Nephron (organoid): ENCODE data around the gene ADAMTS2.

Experiments used
- H3K27ac Mint-ChIP-seq, 3 experiments: 2 replicates each; pipeline ENCODE4 v1.8.0; 2020; ENCODE audit warnings: mixed read lengths in 3 of 3, mild to moderate bottlenecking in 2 of 3, moderate library complexity in 1 of 3
- H3K27me3 Mint-ChIP-seq: 2 replicates; pipeline ENCODE4 v1.8.0; 2021; ENCODE audit warnings: low read depth, mild to moderate bottlenecking, moderate library complexity, mixed read lengths
- H3K36me3 Mint-ChIP-seq: 2 replicates; pipeline ENCODE4 v1.8.0; 2020; ENCODE audit warnings: low read depth, mixed read lengths
- H3K4me1 Mint-ChIP-seq: 2 replicates; pipeline ENCODE4 v1.8.0; 2020; ENCODE audit warnings: mixed read lengths
- H3K4me3 Mint-ChIP-seq, 3 experiments: 2 replicates each; pipeline ENCODE4 v1.8.0; 2020; ENCODE audit warnings: mild to moderate bottlenecking in 3 of 3, mixed read lengths in 3 of 3, moderate library complexity in 2 of 3
- H3K9me3 Mint-ChIP-seq: 2 replicates; pipeline ENCODE4 v1.8.0; 2020; ENCODE audit warnings: mixed read lengths
- TF ChIP-seq, protein P1 (sequence below), 3 experiments: fragments of 200-600 bp; sonication (generic); IDR thresholded peaks; one replicate each; pipeline ENCODE4 v1.5.0; 2021; ENCODE audit warnings: antibody characterized with exemption in 3 of 3; ENCODE audit not compliant: unreplicated experiment in 3 of 3

ADAMTS2 gene

DNA sequence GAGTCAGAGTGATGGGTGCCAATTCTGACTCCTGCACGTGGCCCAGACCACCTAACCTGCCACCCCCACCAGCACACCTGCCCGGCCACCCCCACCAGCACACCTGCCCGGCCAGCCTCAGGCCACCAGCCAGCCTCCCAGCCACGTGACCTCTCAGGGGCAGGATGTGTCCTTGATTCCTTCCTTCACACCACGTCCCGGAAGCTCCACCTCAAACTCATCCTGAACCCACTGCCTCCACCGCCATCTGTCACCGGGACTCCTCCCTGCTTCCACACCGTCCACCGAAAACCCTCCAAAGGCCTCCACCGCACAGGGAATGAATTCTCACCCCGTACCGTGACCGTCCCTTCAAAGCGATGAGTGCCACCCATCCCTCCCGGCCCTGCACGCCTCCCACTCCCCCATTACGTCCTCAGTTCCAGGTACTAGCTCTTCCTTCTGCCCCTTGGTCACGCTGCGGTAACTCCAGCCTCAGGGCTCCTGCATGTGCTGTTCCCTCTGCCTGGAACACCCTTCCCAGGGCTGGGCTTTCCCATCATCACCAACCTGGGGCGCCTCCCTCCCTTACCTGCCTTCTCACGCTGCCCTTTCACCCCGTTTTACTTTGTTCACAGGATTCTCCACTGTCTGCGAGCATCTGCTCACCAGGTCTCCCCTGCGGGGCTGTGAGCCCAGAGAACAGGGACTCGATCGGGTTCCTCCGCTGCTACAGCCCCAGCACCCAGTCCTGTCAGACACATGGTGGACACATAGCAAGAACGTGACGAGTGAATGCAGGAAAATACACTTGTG is 82.9 kb downstream of the ADAMTS2 start:
- Mint-ChIP-seq H3K4me1 (peaks cover 68% of the 10 kb centered on the region), H3K27ac (peak overlapping the region in 2 of 3 experiments; percentile 28 to 34), H3K9me3 (no peaks in the 10 kb centered on the region), H3K27me3 (peaks cover 4% of the 10 kb centered on the region), H3K36me3 (no peaks in the 10 kb centered on the region), H3K4me3 (no peak overlapping the region)
- TF ChIP-seq, protein P1, sequence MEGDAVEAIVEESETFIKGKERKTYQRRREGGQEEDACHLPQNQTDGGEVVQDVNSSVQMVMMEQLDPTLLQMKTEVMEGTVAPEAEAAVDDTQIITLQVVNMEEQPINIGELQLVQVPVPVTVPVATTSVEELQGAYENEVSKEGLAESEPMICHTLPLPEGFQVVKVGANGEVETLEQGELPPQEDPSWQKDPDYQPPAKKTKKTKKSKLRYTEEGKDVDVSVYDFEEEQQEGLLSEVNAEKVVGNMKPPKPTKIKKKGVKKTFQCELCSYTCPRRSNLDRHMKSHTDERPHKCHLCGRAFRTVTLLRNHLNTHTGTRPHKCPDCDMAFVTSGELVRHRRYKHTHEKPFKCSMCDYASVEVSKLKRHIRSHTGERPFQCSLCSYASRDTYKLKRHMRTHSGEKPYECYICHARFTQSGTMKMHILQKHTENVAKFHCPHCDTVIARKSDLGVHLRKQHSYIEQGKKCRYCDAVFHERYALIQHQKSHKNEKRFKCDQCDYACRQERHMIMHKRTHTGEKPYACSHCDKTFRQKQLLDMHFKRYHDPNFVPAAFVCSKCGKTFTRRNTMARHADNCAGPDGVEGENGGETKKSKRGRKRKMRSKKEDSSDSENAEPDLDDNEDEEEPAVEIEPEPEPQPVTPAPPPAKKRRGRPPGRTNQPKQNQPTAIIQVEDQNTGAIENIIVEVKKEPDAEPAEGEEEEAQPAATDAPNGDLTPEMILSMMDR (IDR thresholded peaks at IDR 0.05; ENCODE audit: unreplicated experiment in 3 of 3): no peak

DNA sequence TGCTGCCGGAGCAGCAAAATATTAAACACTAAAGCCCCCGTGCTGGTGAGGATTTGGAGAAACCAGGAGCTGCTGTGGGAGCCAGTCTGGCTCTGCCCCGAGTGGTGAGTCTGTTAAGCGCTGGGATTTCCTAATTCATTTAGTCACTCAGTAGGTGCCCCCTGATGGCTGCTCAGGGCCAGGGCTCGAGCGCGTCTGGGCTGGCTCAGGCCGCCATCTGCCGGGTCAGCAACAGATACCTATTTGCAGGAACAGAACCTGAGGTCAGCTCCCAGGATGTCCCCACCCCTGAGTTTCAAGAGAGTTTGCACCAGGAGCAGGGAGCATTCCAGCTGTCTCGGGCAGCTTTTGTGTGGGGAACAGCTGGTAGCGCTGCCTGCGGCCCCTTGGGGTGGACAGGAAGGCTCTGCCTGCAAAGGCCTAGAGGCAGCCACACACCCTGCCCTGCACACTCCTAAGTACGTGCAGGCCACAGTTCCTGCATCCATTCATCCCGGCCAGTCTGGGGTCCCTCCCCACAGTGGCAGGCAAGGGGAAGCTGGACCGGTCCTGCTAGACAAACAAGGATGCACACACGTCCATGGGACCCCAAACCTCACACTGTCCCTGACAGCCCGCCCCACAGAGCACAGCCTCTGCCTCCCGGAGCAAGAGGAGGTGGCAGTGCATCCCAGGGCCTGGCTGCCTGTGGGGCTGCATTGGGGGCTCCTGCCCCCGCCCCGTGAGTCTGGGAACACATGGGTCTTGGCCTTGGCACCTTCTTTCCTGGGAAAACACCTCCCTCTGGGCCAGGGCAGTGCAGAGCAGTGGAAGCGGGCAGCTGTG is 83.7 kb downstream of the ADAMTS2 start:
- H3K9me3 Mint-ChIP-seq: no peaks in the 10 kb centered on the region

DNA sequence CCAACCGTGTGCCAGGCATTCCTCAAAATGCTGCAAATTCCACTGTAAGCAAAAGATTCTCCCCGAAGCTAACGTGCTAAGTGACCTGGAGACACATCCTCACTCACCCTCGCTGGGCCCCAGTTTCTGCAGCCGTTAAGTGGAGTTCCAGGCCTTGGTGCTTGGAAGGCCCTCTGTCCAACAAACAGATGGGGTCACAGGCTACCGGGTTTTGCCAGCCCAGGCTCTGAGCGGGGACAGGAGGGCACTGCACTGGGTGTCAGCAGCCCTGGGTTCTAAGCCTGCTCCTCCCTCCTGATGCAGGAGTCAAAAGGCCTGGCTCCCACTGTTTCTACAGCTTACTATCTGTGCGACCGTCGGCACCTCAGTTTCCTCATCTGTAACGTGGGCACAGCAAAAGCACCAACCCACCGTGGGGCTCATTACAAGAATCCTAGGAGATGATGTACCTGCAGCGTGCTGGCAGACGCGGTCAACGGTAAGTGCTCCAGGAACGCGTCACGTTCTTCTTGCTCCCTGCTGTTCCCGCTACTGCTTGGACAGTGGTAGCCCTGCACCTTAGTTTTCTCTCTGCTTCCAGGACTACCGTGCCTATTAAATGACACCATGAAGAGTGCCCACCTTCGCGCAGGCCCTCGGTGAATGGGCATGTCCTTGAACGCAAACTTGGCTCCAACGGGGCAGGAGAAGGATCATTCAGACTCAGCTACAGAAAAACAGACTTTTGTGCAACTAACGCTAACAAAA is 84.8 kb downstream of the ADAMTS2 start:
- TF ChIP-seq, protein P1 (IDR thresholded peaks at IDR 0.05; ENCODE audit: unreplicated experiment in 3 of 3): no peak
- H3K4me1 Mint-ChIP-seq: peaks cover 66% of the 10 kb centered on the region
- H3K27me3 Mint-ChIP-seq: peaks cover 4% of the 10 kb centered on the region
- H3K27ac Mint-ChIP-seq: peak overlapping the region in 2 of 3 experiments; percentile 35 to 67
- H3K4me3 Mint-ChIP-seq: no peak overlapping the region
- H3K9me3 Mint-ChIP-seq: no peaks in the 10 kb centered on the region
- no peaks in the 10 kb centered on the region for H3K36me3 Mint-ChIP-seq

More for the DNA sequence above, 83.7 kb downstream of the ADAMTS2 start:
- peaks cover 71% of the 10 kb centered on the region for H3K4me1 Mint-ChIP-seq
- H3K27me3 Mint-ChIP-seq: peaks cover 4% of the 10 kb centered on the region
- H3K27ac Mint-ChIP-seq: peak overlapping the region in 2 of 3 experiments; percentile 35 to 67
- TF ChIP-seq, protein P1 (IDR thresholded peaks at IDR 0.05; ENCODE audit: unreplicated experiment in 3 of 3): peak; percentile 25 to 56 (median 35)
- H3K4me3 Mint-ChIP-seq: no peak overlapping the region
- H3K36me3 Mint-ChIP-seq: no peaks in the 10 kb centered on the region

DNA sequence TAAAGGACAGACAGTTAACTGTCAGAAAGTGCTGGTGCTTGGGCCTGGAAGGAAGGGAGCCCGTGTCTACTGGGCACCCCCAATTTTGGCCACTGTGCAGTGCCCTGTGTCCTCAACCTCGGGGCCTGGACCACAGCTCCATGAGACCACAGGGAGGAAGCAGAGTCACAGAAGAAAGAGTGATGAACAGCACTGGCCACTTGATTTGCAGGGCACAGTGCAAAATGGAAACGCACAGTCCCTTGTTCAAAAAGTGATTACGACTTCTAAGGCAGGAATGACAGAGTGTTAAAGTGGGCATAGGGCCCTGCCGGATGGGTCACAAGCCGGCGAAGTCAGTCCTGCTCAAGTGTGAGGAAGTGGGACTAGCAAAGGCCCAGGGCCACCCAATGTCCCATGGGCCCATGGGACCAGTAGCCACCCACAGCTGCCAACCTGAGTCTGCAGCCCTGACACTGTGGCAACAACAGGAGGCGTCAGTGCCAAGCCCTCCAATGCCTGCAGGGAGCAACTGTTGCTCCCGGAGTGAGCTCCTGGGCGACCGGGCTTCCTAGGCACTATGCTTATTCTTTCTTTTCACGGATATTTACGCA is 85.4 kb downstream of the ADAMTS2 start:
- Mint-ChIP-seq H3K27ac (peak overlapping the region in 1 of 3 experiments; percentile 96), H3K27me3 (peaks cover 4% of the 10 kb centered on the region), H3K9me3 (no peaks in the 10 kb centered on the region), H3K36me3 (no peaks in the 10 kb centered on the region), H3K4me1 (peaks cover 63% of the 10 kb centered on the region), H3K4me3 (no peak overlapping the region)
- TF ChIP-seq, protein P1 (IDR thresholded peaks at IDR 0.05; ENCODE audit: unreplicated experiment in 3 of 3): no peak

DNA sequence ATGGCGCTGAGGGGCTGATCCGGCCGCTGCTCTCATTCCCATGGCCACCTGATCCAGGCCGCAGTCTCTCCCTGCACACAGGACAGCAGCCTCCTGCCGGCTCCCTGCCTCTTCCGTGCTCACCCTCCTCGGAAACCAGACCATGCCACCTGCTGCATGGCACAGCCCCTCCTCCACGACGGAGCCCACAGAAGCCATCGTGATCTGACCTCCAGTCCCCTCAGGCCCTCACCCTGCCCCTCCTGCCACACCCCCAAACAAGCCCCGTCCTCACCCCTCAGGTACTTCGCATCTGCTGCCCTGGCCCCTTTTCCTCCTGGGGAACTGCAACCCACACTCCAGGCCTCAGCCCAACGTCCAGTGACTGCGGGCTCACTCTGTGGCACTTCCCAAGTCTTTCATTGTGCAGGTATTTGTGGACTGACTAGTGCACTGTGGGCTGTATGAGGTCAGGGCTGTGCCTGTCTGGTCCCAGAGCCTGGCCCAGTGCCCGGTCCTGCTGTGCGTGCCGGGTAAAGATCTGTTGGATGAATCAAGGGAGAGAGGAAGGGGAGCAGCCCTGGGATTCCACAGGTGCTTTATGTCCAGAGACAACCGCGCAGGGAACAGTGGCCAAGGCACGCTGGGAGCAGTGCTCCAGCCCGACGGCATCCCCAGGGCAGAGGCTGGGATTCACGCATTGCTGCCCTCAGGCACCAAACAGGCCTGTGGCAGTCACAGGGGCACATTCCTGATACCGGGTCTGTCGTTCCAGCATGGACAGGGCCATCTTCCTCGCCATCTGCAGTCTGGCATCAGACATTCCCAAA is 86.1 kb downstream of the ADAMTS2 start:
- no peaks in the 10 kb centered on the region for H3K36me3 Mint-ChIP-seq
- H3K4me1 Mint-ChIP-seq: peaks cover 63% of the 10 kb centered on the region
- H3K27me3 Mint-ChIP-seq: peaks cover 4% of the 10 kb centered on the region
- TF ChIP-seq, protein P1 (IDR thresholded peaks at IDR 0.05; ENCODE audit: unreplicated experiment in 3 of 3): no peak
- H3K9me3 Mint-ChIP-seq: no peaks in the 10 kb centered on the region
- H3K27ac Mint-ChIP-seq: peak overlapping the region in 2 of 3 experiments; percentile 7 to 96
- peak overlapping the region in 1 of 3 experiments; percentile 29 for H3K4me3 Mint-ChIP-seq
